H1 (cell line): ENCODE data around the gene IL16. TPM values are rescaled to one million over a fixed set of nuclear protein-coding genes. Genes with fewer than 3 reads are reported as not detected.

ENCODE experiments used
- ATF3 ChIP-seq: IDR thresholded peaks from 2 replicates; pipeline ENCODE4 v1.6.1; 2011; ENCODE audit warnings: low read depth, mild to moderate bottlenecking, low read length; ENCODE audit not compliant: insufficient read depth
- CREB1 ChIP-seq: IDR thresholded peaks from 2 replicates; pipeline ENCODE4 v1.6.1; 2012; ENCODE audit warnings: inconsistent platforms
- PHF8 ChIP-seq: fragments of 200-600 bp; sonication (generic); conservative IDR thresholded peaks from 2 replicates; pipeline ENCODE4 v1.7.1; 2012; ENCODE audit warnings: low read depth, mild to moderate bottlenecking, inconsistent platforms, low read length, moderate library complexity
- TAF1 ChIP-seq: IDR thresholded peaks from 2 replicates; pipeline ENCODE4 v1.6.1; 2011; ENCODE audit warnings: mild to moderate bottlenecking, low read depth, low read length
- polyA plus RNA-seq, 7 experiments: library from polyadenylated mRNA; depleted of rRNA in 3 of 7; stranded (reverse) in 5 of 7; unstranded in 2 of 7; fragments of >200 nt in 5 of 7; fragments of 200-250 nt in 2 of 7; gene quantifications; 1 replicate in 5 of 7; 2 replicates in 1 of 7; 4 replicates in 1 of 7; pipeline versions ENCODE4 v1.2.1 to v1.2.3, GENCODE V29; 2011 to 2013; ENCODE audit warnings: missing spikeins in 2 of 7, mixed read lengths in 2 of 7
- total RNA-seq: library from RNA; stranded (reverse); fragmentation: NEBNext Ultra II Directional; extraction: Animal tissue kit (Norgen Biotek cat#: 25700); gene quantifications from 2 replicates; pipeline ENCODE4 v1.2.1, GENCODE V29; 2021

Gene IL16
- total and polyA plus RNA-seq, 2 of the 8 experiments (the other 6 are each of a cell fraction or from before 2014, with no cell fraction given): 0.03 to 0.09 TPM

- no peak for TF ChIP-seq ATF3
- no peak for TF ChIP-seq PHF8
- no peak for TF ChIP-seq TAF1
- TF ChIP-seq CREB1: no peak
Measured at GRCh38 chr15:81274931-81275707, 78.4 kb downstream of the IL16 start (continued).
